VCaP (cell line): ENCODE results near the gene SYNGR4.

Experiments
- H3K27ac ChIP-seq: fragments of 450-650 bp; 2 replicates; pipeline ENCODE4 v1.5.1; 2017
- TF ChIP-seq, protein P1 (sequence below): fragments of 450-650 bp; conservative IDR thresholded peaks from 2 replicates; pipeline ENCODE4 v1.5.1; 2017; ENCODE audit warnings: mild to moderate bottlenecking, moderate library complexity

SYNGR4 gene

DNA sequence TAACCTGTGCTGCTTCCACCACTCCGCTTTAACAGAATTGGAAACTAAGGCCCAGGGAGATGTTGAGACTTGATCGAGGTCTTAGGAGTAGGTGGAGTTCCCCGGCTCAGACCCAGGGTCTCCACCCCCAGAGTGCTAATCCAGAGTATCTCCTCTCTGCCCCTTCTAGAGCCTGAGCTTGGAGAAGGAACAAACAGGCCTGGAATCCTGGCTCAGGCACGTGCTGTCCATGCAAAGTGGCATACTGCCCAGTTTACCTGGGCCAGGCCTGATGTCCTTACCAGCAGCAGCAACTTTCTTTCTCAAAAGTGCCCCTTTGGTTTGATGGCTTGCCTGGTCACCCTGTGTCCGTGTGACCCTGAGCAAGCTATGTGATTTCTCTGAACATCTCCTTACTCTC lies 3.7 kb downstream of the SYNGR4 start:
- TF ChIP-seq, protein P1, sequence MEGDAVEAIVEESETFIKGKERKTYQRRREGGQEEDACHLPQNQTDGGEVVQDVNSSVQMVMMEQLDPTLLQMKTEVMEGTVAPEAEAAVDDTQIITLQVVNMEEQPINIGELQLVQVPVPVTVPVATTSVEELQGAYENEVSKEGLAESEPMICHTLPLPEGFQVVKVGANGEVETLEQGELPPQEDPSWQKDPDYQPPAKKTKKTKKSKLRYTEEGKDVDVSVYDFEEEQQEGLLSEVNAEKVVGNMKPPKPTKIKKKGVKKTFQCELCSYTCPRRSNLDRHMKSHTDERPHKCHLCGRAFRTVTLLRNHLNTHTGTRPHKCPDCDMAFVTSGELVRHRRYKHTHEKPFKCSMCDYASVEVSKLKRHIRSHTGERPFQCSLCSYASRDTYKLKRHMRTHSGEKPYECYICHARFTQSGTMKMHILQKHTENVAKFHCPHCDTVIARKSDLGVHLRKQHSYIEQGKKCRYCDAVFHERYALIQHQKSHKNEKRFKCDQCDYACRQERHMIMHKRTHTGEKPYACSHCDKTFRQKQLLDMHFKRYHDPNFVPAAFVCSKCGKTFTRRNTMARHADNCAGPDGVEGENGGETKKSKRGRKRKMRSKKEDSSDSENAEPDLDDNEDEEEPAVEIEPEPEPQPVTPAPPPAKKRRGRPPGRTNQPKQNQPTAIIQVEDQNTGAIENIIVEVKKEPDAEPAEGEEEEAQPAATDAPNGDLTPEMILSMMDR, result no peak
- H3K27ac ChIP-seq, result peak overlapping the region; percentile 55

DNA sequence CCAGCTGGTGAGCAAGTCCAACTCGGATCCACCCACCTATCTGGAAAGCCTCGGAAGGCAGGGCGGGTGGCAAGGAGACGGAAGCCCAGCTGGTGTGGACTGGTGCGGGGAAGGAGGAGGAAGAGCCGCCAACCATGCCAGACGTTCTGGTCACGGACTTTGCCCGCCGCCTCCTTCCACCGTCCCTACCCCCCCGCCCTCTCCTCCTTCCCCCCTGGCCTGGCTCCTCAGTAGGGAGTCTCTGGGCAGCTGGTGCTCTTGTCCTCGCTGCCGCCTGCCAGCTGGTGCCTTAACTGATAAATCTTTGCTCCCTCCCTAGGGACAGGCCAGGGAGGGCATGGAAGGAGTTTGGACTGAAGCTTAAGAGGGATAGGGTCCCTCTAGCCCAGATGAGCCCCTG lies 4.8 kb downstream of the SYNGR4 start:
- TF ChIP-seq, protein P1, result no peak
- H3K27ac ChIP-seq, result no peak overlapping the region; the same call in 1 of the 2 replicates

- TF ChIP-seq, protein P1, result no peak
Observed at GRCh38 chr19:48370955-48371354, 6.8 kb downstream of the SYNGR4 start.

DNA sequence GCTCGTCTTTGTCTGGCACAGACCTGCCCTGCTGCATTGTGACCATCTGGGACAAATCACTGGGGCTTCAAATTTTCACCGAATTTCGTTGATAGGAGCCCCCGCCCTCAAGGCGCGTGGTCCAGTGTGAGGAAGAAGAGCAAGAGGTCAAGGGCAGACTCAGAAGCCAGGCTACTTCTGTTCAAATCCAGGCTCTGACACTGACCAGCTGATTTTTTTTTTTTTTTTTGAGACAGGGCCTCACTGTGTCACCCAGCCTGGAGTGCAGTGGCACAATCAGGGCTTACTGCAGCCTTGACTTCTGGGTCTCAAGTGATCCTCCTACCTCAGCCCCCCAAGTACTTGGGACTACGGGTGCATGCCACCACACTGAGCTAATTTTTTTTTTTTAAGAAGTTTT lies 7.2 kb downstream of the SYNGR4 start:
- TF ChIP-seq, protein P1, result no peak
- peak overlapping the region; percentile 62; the same call in 1 of the 2 replicates for H3K27ac ChIP-seq

More at GRCh38 chr19:48370955-48371354, 6.8 kb downstream of the SYNGR4 start:
- H3K27ac ChIP-seq, result no peak overlapping the region

GRCh38 chr19:48371771-48372170 lies 7.6 kb downstream of the SYNGR4 start:
- H3K27ac ChIP-seq, result peak overlapping the region; percentile 62

GRCh38 chr19:48372904-48373303 lies 8.7 kb downstream of the SYNGR4 start:
- H3K27ac ChIP-seq, result peak overlapping the region; percentile 62
- TF ChIP-seq, protein P1, result no peak

DNA sequence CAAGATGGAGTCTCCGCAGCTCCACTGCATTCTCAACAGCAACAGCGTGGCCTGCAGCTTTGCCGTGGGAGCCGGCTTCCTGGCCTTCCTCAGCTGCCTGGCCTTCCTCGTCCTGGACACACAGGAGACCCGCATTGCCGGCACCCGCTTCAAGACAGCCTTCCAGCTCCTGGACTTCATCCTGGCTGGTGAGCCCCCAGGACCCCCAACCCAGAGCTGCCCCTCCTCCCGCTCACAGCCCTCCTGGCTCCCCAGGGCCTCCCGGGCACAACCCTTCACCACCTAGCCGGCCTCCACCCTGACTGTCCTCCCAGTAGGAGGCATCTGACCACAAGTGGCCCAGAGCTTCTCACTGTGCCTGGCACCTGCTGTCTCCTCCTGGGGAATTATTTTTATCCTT lies 9.4 kb downstream of the SYNGR4 start:
- peak overlapping the region; percentile 62 for H3K27ac ChIP-seq

GRCh38 chr19:48378194-48378570 lies 14.0 kb downstream of the SYNGR4 start:
- H3K27ac ChIP-seq, result no peak overlapping the region
- TF ChIP-seq, protein P1, result no peak

More for the DNA sequence above, 9.4 kb downstream of the SYNGR4 start:
- TF ChIP-seq, protein P1, result no peak
